Loucy (cell line): ENCODE data around the gene GDI2.

Experiments
- EZH2phosphoT487 ChIP-seq: fragments of 200-600 bp; IDR thresholded peaks from 2 replicates; pipeline ENCODE4 v1.6.1; 2018; ENCODE audit warnings: antibody characterized with exemption, mild to moderate bottlenecking, moderate library complexity, borderline replicate concordance
- TF ChIP-seq, protein P1 (sequence below): fragments of 200-600 bp; sonication (generic); conservative IDR thresholded peaks from 2 replicates; pipeline ENCODE4 v1.5.1; 2014; ENCODE audit warnings: mild to moderate bottlenecking, antibody characterized with exemption, low read length

DNA sequence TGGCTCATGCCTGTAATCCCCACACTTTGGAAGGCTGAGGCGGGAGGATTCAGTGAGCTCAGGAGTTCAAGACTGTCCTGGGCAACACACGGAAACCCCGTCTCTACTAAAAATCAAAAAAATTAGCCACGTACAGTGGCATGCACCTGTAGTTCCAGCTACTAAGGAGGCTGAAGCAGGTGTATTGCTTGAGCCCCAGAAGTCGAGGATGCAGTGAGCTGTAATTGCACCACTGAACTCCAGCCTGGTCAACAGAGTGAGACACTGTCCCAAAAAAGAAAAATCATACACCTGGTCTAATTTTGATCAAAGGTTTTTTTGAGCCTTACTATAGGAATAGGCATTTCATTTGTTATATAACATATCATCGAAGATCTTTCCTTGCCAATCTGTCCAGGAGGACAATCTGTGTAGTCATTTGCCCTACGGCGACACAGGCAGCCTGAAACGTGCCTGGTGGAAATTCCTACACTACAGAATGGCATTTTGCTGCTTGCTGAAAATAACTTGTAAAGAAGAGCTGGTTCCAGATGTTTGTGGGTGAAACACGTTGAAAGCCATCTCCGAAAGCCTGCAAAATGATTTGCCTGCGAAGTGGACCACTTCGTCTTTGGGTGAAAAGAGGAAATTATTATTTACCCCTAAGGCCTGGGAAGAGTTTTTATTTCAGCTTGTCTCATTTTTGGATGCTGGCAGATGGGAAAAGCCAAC lies 31.3 kb upstream of the GDI2 start:
- TF ChIP-seq, protein P1, sequence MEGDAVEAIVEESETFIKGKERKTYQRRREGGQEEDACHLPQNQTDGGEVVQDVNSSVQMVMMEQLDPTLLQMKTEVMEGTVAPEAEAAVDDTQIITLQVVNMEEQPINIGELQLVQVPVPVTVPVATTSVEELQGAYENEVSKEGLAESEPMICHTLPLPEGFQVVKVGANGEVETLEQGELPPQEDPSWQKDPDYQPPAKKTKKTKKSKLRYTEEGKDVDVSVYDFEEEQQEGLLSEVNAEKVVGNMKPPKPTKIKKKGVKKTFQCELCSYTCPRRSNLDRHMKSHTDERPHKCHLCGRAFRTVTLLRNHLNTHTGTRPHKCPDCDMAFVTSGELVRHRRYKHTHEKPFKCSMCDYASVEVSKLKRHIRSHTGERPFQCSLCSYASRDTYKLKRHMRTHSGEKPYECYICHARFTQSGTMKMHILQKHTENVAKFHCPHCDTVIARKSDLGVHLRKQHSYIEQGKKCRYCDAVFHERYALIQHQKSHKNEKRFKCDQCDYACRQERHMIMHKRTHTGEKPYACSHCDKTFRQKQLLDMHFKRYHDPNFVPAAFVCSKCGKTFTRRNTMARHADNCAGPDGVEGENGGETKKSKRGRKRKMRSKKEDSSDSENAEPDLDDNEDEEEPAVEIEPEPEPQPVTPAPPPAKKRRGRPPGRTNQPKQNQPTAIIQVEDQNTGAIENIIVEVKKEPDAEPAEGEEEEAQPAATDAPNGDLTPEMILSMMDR, result no peak
- no peak for TF ChIP-seq EZH2phosphoT487
